Right lobe of liver (tissue), 6 donors: ENCODE measurements around the gene LEKR1. TPM values are rescaled to one million over a fixed set of nuclear protein-coding genes. Genes with fewer than 3 reads are reported as not detected.

Experiments
- ATAC-seq, 4 donors: fragments of 200-7000 bp; cut with Tn5 transposase; one replicate each; pipeline ENCODE4 v1.9.1; 2020; ENCODE audit warnings: mild to moderate bottlenecking in 4 of 4, moderate library complexity in 4 of 4
- DNase-seq, 3 donors: peaks; one replicate each; pipeline ENCODE4 v3.0.0-alpha.2; 2020
- H3K27ac ChIP-seq, 3 donors: fragments of 200-600 bp; one replicate each; pipeline ENCODE4 v1.8.0; 2022
- H3K27me3 ChIP-seq, 2 donors: fragments of 200-600 bp; one replicate each; pipeline ENCODE4 v1.8.0; 2022
- H3K36me3 ChIP-seq, 4 donors: fragments of 200-600 bp; sonication (generic) in 1 of 4; one replicate each; pipeline versions ENCODE4 v1.5.1 to v1.8.0; 2017 to 2022; ENCODE audit warnings: control low read depth in 1 of 4
- H3K4me1 ChIP-seq, 4 donors: fragments of 200-600 bp; sonication (generic) in 1 of 4; one replicate each; pipeline versions ENCODE4 v1.5.1 to v1.8.0; 2017 to 2022; ENCODE audit warnings: control low read depth in 1 of 4
- H3K4me3 ChIP-seq, 3 donors: fragments of 200-600 bp; one replicate each; pipeline ENCODE4 v1.8.0; 2022
- H3K9me3 ChIP-seq, 4 donors: fragments of 200-600 bp; sonication (generic) in 1 of 4; one replicate each; pipeline versions ENCODE4 v1.5.1 to v1.8.0; 2017 to 2022; ENCODE audit warnings: control low read depth in 1 of 4
- POLR2A ChIP-seq: fragments of 450-650 bp; IDR thresholded peaks from one replicate; pipeline ENCODE4 v1.6.1; 2017; ENCODE audit warnings: antibody characterized with exemption, mild to moderate bottlenecking
- WGBS: methylation state at CpG from one replicate; pipeline ENCODE4 v1.1.6; 2018; ENCODE audit warnings: low coverage, low lambda C conversion rate; ENCODE audit not compliant: insufficient coverage; ENCODE audit errors: missing lambda C conversion rate; 5-methylcytosine and 5-hydroxymethylcytosine counted together
- intact Hi-C, 2 donors: fragments of 100-400 bp; cut with DNase I; formaldehyde crosslinking; loops; one replicate each; pipeline versions ENCODE4 v1.11.2 to v1.14.1; 2022
- total RNA-seq, 6 experiments: library from RNA; depleted of rRNA in 2 of 6; stranded (reverse); fragments of >200 nt in 2 of 6; fragmentation: NEBNext Ultra II Directional in 3 of 6; extraction: Animal tissue kit (Norgen Biotek cat#: 25700) in 3 of 6; gene quantifications; one replicate each; pipeline versions ENCODE4 v1.1.0 to v1.2.4, GENCODE V29; 2016 to 2023
- TF ChIP-seq, protein P1 (sequence below), 4 donors: fragments of 200-600 bp in 3 of 4; fragments of 450-650 bp in 1 of 4; IDR thresholded peaks; one replicate each; pipeline versions ENCODE4 v1.5.1 to v1.8.0; 2016 to 2022; ENCODE audit warnings: antibody characterized with exemption in 4 of 4, mild to moderate bottlenecking in 2 of 4
- donor health status: DM: no; HTN: yes; CAD: no.
- donor health status: DM: no; HTN: no; CAD: no.
- donor health status: DM: no; HTN: no; CAD: no.
- donor health status: DM: no; HTN: yes; CAD: no.
- donor health status: DM: no; HTN: yes; CAD: no.

The LEKR1 gene
- total RNA-seq, 6 experiments from 2014 or later: 0.49 to 1.4 (median 0.74) TPM; not detected in 2

DNA sequence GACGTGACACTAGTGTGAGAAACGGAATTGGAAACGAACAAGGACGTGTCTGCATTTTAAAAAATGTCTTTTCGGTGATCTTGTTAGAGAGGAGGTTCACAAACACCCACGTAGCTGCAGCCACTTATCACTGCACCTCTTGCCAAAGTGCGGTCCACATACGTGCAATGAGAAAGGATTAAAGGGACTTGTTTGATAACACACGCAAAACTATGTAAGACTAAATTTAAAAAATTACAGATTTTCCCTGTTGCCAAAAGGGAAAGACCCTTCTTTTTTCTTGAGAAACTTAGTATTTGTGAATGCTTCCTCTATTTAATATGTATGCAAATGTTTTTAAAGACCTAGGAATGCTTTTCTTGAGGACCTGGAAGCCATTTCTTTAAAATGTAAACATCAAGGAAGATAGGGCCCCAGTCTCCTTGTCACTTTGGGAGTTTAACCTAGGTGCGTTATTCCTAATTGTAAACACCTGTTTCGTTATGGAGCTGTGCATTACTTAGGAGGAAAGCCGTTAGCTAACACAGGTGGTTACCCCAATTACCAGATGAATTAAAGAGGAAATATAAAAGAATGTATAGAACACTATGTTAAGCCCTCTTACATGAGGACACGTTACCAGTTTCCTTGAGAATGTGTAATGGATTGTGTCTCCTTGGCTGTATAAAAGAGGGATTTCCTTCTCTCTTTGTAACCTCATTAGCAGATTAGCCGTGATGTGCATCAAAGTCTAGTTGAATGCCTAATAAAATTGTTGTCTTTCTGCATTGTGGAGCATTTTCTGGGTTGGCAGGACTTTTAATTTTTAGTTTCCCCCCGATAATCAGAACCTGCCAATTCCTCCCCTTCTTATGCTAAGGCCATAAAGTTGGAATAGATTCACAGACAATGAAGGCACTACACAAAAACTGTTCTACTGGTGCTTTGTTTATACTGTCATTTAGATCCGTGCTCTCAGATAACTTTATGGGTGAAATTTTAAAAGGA lies 1.0 kb downstream of the LEKR1 start:
- Histone ChIP-seq H3K4me1 (peaks cover 0 to 9% (median 3%) of the 10 kb centered on the region in 4 donors), H3K9me3 (no peaks in the 10 kb centered on the region), H3K4me3 (peak overlapping the region; percentile 63 to 78 (median 67)), H3K27ac (peak overlapping the region; percentile 95 to 97 (median 95)), H3K36me3 (no peaks in the 10 kb centered on the region), H3K27me3 (no peaks in the 10 kb centered on the region)
- TF ChIP-seq, protein P1, sequence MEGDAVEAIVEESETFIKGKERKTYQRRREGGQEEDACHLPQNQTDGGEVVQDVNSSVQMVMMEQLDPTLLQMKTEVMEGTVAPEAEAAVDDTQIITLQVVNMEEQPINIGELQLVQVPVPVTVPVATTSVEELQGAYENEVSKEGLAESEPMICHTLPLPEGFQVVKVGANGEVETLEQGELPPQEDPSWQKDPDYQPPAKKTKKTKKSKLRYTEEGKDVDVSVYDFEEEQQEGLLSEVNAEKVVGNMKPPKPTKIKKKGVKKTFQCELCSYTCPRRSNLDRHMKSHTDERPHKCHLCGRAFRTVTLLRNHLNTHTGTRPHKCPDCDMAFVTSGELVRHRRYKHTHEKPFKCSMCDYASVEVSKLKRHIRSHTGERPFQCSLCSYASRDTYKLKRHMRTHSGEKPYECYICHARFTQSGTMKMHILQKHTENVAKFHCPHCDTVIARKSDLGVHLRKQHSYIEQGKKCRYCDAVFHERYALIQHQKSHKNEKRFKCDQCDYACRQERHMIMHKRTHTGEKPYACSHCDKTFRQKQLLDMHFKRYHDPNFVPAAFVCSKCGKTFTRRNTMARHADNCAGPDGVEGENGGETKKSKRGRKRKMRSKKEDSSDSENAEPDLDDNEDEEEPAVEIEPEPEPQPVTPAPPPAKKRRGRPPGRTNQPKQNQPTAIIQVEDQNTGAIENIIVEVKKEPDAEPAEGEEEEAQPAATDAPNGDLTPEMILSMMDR (IDR thresholded peaks at IDR 0.05): no peak
- no peak for TF ChIP-seq POLR2A
- DNase-seq: no peak
- intact Hi-C loops: loop anchor here in 1 of 2 donors (10.0 kb wide), 1 partner anchor 308 kb away; no protein-coding TSS in a partner anchor
- WGBS: 32% methylated on average over 15 of the region's 16 CpGs
- ATAC-seq: no peak

GRCh38 chr3:156831006-156831405 lies 4.9 kb downstream of the LEKR1 start:
- H3K4me3 ChIP-seq: no peak overlapping the region
- H3K27me3 ChIP-seq: no peaks in the 10 kb centered on the region
- intact Hi-C loops: no loop called here
- ATAC-seq (no peak), DNase-seq (no peak)
- no peaks in the 10 kb centered on the region for H3K9me3 ChIP-seq
- no peaks in the 10 kb centered on the region for H3K36me3 ChIP-seq
- TF ChIP-seq POLR2A: no peak
- TF ChIP-seq, protein P1 (IDR thresholded peaks at IDR 0.05): no peak
- no peak overlapping the region for H3K27ac ChIP-seq
- H3K4me1 ChIP-seq: peaks cover 0 to 9% (median 3%) of the 10 kb centered on the region in 4 donors
- WGBS: 88% methylated on average over 3 of the region's 3 CpGs

- Histone ChIP-seq H3K27me3 (no peaks in the 10 kb centered on the region), H3K4me1 (no peaks in the 10 kb centered on the region), H3K36me3 (no peaks in the 10 kb centered on the region), H3K4me3 (no peak overlapping the region), H3K9me3 (no peaks in the 10 kb centered on the region), H3K27ac (no peak overlapping the region)
- intact Hi-C loops: no loop called here
- WGBS: 67% methylated on average over 2 of the region's 2 CpGs
- no peak for ATAC-seq
- DNase-seq: no peak
- TF ChIP-seq, protein P1 (IDR thresholded peaks at IDR 0.05): no peak
- no peak for TF ChIP-seq POLR2A
Measured at GRCh38 chr3:156834435-156834834, 8.3 kb downstream of the LEKR1 start.

DNA sequence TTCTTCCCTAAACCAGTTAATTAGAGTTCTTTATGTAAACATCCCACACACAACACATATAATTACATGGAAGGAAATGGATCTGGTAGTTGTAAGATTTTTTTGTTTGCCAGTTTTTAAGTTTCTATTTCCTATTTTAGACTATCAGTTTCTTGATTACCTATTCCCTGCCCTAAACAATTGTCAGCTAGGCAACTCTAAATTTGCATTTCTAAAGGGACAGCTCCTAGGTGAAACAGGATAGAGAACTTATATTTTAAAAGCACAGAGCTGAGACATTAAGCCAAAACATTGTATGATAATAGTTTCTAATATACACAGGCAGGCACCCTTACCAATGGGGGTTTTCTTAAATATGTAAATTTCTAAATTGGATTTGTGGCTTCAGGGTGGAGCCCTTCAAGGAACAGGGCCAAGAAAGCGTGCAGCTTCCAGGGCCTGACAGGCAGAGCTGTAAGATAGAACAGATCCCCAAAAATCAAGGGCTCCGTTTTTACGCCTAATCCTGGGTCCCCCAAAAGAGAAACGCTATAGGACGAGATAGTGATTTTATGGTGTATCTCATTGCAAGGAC lies 8.9 kb downstream of the LEKR1 start:
- WGBS: 91% methylated on average over 4 of the region's 5 CpGs
- H3K4me1 ChIP-seq: no peaks in the 10 kb centered on the region
- TF ChIP-seq, protein P1 (IDR thresholded peaks at IDR 0.05): no peak
- H3K9me3 ChIP-seq: no peaks in the 10 kb centered on the region
- H3K36me3 ChIP-seq: no peaks in the 10 kb centered on the region
- H3K27me3 ChIP-seq: no peaks in the 10 kb centered on the region
- H3K4me3 ChIP-seq: no peak overlapping the region
- H3K27ac ChIP-seq: no peak overlapping the region
- no peak for DNase-seq
- intact Hi-C loops: no loop called here
- no peak for ATAC-seq
